Muscle of arm (tissue), 12 donors: ENCODE data around the gene TNFAIP8. TPM values are rescaled to one million over a fixed set of nuclear protein-coding genes. Genes with fewer than 3 reads are reported as not detected.

ENCODE experiments used
- DNase-seq: peaks from one replicate; pipeline ENCODE4 v3.0.0-alpha.2; 2013
- polyA plus RNA-seq, 12 donors: library from polyadenylated mRNA; unstranded; fragments of 120-200 nt; gene quantifications; one replicate each; pipeline ENCODE4 v1.2.1, GENCODE V29; 2013; ENCODE audit not compliant: insufficient read length in 12 of 12

Gene TNFAIP8
- polyA plus RNA-seq, 12 donors: 10.9 to 32.4 (median 13.4) TPM; not detected in 1

DNA sequence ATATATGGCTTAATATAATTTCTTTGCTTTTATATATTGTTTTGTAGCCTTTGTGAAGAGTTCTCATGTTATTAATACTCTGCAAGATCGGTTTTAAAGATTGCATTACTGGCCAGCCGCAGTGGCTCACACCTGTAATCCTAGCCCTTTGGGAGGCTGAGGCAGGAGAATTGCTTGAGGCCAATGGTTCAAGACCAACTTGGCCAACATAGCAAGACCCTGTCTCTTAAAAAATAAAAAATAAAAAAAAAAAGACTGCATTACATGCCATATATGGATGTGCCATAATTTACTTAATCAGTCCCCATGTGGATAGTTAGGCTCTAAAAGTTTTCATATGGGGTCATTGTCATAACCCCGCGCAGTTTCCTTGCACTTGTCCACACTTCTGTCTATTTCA, 31.0 kb upstream of the TNFAIP8 start:
- no peak for DNase-seq

DNA sequence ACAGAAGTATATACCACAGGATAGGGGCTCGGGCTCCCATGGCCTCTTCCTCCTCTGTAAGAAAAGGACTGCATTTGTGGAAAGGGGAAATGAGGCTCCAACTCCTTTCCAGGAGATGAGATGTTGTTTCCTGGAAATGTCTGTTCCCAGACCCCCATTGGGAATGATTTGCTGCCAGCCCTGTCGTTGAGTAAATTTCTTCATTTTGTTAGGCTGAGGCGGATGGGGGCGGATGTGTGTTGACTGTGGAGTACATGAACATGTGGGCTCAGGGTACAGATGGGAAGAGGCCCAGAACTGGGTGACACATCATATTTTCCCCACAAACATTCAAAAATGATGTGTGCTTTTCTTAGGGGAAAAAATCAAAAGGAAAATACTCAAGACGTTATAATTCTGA, 28.8 kb upstream of the TNFAIP8 start:
- no peak for DNase-seq

DNA sequence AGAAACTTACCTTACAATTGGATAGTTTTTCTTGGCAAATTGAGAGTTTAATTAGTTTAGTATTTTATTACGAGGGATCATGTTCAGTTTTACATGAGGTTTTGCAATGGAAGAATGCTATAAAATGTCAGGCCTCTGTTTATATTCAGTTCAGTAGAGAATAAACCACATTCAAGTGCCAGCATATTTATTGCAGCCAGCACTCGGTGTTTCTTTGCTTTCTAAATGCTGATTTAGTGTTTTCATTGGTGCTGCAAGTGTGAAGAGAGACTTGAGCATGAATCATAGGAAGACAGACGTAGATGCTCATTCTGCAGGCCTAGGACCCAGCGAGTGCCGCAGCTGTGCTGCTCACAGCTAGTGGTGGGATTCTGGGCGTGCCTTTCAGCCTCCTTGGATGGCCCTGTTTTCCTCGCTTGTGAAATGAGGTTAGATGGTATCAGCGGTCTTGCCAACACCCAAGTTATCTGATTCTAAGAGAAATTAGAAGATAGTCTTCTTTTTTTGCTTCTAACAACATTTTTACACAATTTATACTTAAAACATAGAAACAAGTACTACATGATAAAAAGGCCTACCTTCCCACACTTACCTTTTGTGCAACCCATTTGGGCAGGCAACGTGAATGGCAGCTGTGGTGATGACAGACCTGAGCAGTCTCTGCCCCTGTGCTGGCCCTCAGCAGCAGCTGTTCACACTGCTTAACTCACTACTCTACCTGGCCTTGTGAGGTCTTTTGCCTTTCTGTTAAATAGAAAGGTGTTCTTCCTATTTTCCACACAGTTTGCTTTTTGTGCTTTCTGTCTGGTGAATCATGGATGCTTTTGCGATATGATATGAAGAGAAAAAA, 26.8 kb upstream of the TNFAIP8 start:
- DNase-seq: no peak

DNA sequence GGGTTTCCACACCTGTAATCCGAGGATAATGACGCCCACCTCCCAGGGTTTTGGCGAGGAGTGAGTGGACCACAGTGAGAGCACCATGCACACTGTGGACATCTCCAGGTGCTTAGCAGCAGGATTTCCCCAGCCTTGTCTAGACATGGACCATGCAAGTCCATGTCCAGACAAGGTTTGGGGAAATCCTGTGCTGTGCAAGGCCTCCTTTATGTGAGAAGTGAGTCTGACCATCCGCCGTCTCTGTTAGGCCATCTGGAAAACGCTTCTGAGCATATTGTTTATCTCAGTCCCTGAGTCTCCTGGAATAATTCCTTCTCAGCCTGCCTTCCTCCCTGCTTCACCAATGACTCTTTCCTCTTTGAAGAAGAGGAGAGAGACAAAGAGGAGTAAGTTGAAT, 26.2 kb upstream of the TNFAIP8 start:
- no peak for DNase-seq

DNA sequence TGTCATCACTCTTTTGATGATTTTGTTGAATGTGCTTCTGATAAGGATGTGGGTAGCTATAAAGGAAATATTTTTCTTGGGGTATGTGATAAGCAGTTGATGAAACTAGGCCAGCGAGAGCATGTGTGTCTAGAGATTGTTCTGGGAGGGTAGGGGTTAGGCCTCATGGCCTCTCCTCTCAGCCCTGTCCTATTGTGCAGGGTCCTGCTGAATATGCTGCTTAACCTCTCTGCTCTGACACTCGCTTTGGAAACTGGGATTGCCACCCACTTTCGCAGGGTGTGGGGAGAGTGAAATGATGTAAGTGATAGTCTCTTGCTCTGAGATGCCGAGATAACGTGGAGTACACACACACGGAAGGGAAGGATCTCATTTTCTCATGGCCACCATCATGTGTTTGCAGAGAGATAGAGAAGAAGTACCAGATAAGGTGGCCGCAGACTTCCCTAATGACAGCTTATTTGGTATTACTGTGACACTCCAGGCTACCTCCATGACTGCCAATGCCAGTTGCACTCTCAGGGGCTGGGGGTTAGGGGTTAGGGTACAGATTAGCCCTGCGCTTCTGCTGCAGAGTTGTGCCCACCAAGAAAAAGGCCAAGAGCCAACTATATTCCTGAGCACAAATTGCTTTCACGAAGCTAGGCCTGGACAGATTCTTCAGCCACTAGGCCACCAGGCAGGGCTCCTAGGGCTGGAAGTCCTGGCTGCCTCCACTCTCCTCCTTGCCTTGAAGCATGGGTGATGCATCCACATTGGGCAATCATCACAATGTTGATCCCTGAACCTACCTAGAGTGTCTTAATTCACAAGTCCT, 25.2 kb upstream of the TNFAIP8 start:
- no peak for DNase-seq

DNA sequence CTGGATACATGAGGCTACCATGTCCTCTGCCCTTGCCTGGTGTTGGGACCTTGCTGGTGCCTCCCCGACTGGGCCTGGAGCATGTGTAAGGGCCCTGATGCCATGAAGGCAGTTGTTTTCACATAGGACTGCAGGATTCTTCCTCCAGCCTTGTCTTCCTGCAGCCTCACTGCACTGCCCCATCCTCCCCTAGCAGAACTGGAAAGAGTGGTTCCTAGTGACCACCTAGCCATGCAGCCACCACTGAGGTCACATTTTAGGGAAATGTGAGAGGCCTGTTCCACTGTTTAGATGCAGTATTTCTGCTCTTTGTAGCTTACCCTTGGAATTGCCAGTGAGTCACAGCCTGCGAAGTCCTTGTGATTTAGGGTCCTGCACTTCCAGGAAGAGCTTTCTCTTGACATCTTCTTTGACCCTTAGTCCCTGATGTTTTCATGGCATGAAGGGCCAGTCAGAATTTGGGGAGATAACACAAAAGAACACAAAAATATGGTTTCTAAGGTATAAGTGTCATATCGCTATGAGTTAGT, 24.2 kb upstream of the TNFAIP8 start:
- no peak for DNase-seq

DNA sequence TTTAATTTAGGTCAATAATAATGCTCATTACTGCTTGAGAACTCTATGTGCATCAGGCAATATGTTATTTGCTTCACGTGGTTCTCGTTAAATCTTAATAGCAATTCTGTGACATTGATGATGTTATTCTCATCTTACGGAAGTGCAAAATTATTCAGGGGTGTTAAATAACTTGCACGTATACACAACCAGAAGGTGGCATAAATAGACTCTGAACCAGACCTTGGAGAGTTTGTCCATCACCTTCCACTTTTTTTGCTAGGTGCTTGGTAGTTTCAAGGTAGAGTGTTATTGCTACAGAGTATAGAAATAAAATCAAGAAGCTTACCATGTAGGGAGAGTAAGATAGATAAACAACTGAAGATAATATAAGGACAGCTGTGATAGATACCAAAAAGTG, 23.6 kb upstream of the TNFAIP8 start:
- DNase-seq: no peak

DNA sequence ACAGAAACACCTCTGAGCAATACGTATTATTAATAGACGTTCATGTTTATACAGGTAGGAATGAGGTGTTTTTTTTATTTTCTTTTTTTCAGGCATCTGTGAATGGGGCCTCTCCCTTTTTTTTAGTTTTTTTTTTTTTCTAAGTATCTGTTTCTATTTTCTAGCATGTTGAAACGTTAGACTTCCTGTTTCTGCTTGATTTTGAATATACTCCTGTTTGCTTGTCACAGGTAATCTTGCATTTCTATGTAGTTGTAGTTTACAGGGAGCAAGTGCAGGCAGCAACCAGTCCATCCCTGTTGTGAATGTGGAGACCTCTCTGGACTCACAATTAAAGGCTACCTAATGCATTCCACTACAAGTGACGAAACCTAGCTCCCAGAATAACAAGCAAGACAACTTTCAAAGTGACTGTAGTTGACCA, 22.8 kb upstream of the TNFAIP8 start:
- DNase-seq: no peak

DNA sequence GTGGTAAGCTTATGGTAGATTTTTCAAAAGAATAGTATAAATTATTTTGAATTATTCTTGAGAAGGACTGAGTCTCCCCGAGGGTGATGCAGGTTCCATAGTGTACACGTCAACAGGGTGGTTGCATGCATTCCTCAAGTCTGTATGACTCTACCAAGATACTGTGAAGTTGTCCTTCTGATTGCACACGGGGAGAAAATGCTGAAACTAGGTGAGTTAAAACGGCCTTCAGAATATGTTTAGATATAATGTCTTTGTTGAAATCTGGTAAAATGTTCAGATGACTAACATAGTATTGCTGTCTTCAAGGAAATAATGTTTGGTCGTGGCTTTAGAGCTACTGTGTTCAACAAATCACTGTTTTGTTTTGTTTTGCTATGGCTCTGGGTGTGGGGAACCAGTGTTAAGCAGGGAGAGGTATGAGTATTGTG, 22.4 kb upstream of the TNFAIP8 start:
- no peak for DNase-seq

DNA sequence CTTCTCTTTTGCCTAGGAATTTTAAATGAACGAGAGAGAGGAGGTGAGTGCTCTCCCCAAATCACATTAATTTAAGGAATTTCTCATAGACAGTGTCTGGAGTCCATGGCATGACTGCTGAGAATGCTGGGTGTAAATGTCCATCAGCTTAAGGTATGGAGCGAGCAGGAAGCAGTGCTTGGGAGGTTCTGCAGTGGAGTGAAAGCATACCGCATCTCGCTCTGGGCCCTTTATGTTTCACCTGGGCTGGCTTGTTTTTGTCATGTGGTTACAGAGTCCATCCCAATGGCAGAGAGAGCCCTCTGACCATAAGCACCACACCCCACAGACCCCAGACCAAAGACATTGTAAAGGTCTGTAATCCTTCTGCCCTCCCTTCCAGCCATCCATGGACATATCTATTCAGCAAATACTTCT, 20.6 kb upstream of the TNFAIP8 start:
- DNase-seq: no peak

DNA sequence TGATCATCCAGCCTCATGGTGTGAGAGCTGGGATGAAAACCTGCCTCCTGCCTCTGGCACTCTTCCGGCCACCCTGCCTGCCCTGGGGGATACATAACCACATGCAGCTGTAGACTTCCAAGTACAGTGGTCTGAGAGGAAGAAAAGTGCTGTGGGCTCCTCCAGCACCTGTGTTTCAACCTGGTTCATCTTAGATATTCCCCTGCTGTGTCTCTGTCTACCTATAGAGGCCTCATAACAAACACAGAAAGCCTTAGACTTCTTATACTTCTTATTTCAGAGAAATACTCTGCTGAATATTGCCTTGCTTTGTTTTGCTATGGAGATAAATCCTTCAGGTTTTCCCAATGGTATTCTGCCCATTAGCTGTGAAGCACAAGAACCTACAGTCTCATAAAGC, 19.6 kb upstream of the TNFAIP8 start:
- DNase-seq: no peak

DNA sequence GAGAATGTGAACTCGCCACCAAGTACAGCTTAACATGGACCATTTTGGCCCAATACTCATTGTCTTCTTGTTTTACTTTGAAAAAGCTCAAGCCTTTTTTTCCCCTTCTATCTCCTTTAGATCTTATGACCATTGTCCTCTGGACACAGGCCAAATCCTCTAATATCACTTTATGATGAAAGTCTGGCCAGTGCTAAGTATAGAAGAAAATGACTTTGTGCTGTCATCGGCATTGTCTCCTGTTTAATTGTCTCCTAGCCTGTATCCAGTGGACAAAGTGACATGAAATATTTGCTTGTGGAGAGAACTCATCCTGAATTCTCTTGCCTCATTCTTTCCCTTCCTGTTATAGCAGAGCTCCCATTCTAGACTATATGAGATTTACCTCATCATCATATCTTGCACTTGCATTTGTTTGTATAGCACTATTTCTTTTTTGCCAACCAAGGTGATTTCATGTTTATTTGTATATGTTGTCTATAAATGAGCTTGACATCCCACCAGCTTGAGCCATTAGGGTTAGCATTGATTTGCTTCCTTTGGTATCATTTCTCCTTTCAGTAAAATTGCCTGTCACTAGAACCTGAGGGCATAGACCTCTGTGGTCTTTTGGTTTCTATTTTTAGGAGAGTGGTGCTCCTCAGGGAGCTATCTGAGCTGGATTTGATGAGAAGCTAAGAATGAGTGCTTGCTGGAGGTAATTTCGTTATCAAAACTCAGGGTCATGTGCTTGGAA, 18.8 kb upstream of the TNFAIP8 start:
- DNase-seq: no peak

DNA sequence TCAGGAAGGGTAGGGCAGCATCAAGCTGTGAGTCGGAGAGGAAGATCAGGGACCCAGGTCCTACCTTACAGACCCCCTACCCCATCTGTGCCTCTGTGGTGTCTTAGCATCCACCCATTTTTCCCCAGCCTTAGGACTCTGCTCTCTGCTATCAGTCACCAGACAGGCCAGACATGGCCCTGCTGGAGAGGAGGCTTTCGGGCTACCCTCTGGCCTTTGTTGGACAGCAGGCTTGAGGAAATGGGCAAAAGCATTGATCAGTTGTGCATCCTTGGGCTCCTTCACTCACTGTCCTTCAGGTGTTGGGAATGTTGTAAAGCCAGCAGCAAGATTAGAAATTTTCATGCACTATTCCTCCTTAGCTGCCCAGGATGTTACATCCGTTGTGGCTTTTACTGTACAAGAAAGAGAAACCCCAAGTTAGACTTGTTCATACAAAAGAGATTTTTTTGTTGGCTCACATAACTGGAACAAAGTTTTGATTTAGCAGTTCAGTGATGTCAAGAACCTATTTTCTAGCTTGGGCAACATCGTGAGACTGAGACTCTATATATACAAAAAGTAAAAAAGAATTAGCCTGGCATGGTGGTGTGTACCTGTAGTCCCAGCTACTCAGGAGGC, 17.4 kb upstream of the TNFAIP8 start:
- DNase-seq: no peak

DNA sequence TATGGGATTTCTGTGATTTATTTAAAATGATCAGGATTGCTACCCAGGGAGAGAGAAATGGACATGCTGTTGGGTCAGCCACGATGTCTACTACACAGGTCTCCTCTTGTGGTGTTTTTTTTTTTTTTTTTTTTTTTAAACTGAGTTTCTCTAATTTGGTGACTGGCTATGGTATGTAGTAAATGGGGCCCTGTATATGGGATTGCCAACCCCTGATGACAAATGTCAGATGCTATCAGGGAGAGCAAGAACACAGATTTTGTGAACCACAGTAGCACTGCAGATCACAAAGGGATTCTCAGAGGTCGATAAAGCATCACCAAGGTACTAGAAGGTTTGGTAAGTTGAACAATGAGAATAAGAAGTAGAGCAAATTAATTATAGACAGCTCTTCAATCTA, 16.5 kb upstream of the TNFAIP8 start:
- DNase-seq: no peak

DNA sequence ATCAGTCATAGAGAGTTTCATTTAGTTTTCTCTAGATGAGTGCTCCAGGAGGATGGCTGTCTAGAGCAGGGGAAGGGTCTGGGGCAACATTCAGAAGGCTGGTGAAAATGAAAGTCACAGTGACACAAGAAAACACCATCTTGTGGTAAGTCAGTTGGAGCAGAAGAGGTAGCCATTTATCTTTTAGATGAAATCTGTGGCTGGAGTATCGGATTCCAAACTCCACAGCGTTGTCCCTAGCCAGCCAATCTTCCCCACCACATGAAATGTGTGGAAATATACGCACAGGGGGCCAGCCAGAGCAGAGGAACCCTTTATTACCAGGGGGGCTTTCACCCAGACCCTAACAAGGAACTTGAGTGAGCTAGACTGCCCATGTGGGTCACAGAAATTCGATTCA, 15.9 kb upstream of the TNFAIP8 start:
- no peak for DNase-seq

DNA sequence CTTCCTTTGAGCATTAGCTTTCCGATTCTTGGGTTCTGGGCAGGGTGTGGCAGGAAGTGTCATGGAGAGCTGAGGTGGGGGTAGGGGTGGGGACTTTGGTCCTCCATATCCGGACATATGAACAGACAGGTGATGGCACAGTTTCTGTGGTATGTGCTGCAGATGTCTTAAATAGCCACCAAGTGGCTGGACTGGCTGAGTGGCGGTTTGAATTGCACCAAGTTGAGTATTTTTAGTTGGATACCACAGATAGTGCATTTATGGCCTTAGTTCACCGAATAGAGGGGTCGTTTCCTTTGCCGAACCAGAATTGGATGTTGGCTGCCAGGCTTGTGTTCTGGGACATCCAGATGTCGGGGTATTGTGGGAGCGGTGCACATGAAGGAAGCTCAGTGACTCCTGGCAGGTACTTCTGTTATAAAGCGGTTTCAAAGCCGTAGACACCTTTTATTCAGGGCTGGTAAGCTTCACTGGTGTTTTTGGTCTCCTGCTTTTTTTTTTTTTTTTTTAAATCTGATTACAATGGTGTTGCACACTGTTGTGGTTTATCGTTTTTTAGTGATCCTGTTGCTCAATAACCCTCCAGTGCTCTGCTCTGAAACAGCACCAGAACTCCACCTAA, 15.1 kb upstream of the TNFAIP8 start:
- DNase-seq: no peak

DNA sequence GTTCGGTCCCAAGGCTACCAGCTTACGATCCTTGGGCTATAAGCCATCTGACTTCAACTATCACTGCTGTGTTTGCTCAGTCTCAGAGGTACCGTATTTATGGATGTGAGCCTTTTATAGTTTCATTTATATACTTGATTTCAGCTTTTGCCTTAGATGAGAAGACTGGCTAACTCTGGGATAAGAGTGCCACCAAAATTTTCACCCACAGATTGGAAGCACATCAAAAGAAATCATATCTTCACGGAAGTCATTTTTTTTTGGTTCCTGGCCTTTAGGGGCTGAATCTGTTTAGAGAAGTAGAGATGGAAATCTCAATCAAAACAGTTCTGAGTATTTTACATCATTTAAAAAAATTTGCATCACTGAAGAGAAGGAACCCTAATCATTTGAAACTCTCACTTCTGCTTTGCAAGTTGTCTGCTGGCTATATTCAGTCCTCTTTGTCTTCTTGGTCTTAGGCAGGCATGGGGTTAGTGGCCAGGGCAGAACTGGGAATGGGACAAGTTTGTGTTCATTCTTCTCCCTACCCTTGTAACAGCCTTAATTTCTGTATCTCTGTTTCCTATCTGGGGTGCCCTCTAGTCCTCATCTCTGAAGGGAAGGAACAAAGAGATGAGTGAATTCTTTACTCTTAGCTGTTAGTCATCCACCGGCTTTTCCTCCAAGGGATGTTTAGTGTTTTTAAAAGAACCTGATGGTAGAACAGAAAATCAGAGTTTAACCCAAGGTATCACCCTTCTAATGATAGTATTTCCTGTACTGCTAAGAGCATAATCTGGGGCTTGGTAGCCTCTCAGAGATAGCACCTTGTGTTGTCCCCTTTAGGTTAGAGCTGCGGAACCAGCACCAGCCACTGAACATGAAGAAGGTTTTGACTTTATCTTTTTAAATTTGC, 14.1 kb upstream of the TNFAIP8 start:
- DNase-seq: no peak

DNA sequence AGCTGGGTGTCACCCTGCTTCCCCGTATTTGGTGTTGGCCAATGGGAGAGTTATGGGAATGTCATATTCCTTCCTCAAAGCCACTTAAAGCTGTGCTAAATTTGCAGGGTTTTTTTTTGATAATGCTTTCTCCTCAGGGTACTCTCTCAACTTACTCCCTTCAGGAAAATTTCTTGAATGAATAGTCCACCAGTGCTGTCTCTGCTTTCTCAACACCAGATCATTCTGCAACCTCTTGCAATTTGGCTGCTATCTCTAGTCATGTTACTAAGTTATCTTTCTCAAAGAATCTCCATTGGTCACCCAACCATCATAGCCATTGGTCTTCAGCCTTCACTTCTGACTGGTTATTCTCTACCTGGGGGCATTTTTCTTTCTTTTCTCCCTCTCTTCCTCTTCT, 13.4 kb upstream of the TNFAIP8 start:
- no peak for DNase-seq

DNA sequence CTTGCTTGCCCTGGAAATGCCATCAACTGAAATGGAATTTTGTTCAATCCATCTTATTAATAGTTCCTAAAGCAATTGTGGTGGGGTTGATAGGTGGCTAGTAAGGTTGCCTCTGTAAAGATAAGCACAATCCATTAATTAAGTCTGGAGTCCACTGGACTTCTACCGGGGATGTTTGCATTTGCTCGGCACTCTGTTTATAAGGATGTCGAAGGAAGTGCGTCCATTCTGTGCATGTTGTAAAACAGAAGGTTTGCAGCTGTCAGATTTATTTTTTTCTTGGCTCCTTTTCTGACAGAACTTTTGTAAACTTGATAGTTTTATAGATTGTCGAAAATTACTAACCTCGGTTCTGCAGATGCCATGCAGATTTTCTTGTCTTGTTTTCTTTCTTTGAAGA, 12.8 kb upstream of the TNFAIP8 start:
- no peak for DNase-seq

DNA sequence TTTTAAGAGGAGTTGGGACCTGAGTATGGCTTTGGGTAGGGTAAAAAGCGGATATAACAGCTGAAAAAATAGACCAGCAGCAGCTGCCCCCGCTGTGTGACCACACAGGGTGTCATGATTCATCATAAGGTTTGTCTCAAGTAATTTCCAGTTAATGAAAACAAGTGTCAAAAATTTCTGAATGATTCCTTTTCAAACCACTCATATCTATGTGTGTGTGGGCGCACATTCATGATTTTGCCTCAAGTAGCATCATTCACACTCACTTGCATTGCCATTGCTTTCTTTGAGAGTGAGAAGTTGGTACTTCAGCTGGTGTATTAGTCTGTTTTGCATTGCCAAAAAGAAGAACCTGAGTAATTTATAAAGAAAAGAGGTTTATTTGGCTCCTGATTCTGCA, 12.1 kb upstream of the TNFAIP8 start:
- no peak for DNase-seq
